ENCODE results near the gene LNPK. TPM values are rescaled to one million over a fixed set of nuclear protein-coding genes. Genes with fewer than 3 reads are reported as not detected.

Gene LNPK
- total RNA-seq, 1 donor from 2014 or later: 32.3 TPM

DNA sequence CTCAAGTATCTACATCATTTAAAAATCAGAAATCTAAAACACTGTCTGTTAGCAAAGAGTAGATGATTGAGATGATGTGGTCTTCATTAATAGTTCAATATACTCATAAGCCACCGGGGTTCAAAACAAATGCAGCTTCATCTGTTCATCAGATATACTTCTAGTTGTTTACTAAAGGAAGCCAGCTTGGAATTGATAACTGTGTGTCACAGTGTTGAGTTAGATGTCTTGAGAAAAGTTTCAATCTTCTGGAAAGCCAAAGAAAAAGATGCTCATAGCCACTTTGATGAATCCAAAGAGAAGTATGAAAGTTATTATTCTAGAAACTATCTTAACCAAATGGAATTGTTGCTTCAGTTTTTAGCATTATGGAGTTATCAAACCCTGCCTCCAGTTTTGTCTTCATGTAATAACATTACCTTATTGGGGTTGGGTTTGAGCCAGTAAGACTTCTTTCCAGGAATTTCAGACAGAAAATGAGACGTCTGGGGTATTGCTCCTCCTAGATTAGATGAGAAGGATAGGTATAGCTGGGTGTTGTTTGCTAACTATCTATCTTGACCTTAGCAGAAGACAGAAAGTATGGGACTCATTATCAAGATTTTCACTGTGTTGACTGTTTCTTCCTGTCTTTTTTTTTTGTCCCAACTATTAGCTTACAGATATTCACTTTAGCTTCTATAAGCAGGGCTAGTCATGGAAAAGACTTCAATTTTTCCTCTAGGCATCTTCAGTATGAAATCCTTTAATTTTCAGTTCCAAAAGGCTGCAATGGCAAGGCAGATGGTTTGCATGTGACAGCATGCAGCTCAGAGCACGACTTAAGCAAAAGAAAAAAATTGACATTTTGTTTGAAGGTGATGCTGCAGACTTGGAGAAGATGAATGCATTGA, 66.5 kb downstream of the LNPK start:
- TF ChIP-seq, protein P1, sequence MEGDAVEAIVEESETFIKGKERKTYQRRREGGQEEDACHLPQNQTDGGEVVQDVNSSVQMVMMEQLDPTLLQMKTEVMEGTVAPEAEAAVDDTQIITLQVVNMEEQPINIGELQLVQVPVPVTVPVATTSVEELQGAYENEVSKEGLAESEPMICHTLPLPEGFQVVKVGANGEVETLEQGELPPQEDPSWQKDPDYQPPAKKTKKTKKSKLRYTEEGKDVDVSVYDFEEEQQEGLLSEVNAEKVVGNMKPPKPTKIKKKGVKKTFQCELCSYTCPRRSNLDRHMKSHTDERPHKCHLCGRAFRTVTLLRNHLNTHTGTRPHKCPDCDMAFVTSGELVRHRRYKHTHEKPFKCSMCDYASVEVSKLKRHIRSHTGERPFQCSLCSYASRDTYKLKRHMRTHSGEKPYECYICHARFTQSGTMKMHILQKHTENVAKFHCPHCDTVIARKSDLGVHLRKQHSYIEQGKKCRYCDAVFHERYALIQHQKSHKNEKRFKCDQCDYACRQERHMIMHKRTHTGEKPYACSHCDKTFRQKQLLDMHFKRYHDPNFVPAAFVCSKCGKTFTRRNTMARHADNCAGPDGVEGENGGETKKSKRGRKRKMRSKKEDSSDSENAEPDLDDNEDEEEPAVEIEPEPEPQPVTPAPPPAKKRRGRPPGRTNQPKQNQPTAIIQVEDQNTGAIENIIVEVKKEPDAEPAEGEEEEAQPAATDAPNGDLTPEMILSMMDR (IDR thresholded peaks at IDR 0.05): no peak
- no peak for DNase-seq
- intact Hi-C loops (cut with DNase I): no loop called here
- no peak overlapping the region for H3K4me3 ChIP-seq
- peaks cover 33% of the 10 kb centered on the region for H3K36me3 ChIP-seq
- H3K27ac ChIP-seq: no peak overlapping the region
- ATAC-seq: no peak
- no peaks in the 10 kb centered on the region for H3K27me3 ChIP-seq (ENCODE audit: low read depth)
- H3K4me1 ChIP-seq: no peaks in the 10 kb centered on the region
- no peaks in the 10 kb centered on the region for H3K9me3 ChIP-seq

GRCh38 chr2:175932675-175933074, 69.4 kb downstream of the LNPK start:
- H3K27ac ChIP-seq: no peak overlapping the region
- H3K36me3 ChIP-seq: peaks cover 30% of the 10 kb centered on the region

DNA sequence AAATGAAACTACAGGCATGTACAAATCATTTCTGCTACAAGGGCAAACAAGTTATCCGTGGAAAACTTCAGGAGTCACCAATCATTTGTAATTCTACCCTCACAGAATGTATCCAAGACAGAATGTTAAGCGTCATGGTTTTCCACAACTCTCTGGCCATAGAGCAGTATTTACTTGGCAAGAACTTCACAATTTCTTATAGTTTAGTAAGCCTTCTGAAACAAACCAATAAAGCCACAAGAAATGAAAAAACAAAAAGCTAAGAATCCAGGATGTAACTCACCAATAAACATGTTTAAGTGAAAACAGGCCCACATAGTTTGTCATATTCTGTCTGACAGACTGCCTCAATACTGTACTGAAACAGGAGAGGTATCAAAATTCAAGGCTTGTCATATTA, 70.3 kb downstream of the LNPK start:
- no peak overlapping the region for H3K27ac ChIP-seq

More at GRCh38 chr2:175932675-175933074, 69.4 kb downstream of the LNPK start:
- H3K4me1 ChIP-seq: no peaks in the 10 kb centered on the region
- TF ChIP-seq, protein P1 (IDR thresholded peaks at IDR 0.05): no peak
- H3K4me3 ChIP-seq: no peak overlapping the region
- intact Hi-C loops (cut with DNase I): no loop called here
- ATAC-seq: no peak
- no peak for DNase-seq
- no peaks in the 10 kb centered on the region for H3K9me3 ChIP-seq
- H3K27me3 ChIP-seq (ENCODE audit: low read depth): no peaks in the 10 kb centered on the region

DNA sequence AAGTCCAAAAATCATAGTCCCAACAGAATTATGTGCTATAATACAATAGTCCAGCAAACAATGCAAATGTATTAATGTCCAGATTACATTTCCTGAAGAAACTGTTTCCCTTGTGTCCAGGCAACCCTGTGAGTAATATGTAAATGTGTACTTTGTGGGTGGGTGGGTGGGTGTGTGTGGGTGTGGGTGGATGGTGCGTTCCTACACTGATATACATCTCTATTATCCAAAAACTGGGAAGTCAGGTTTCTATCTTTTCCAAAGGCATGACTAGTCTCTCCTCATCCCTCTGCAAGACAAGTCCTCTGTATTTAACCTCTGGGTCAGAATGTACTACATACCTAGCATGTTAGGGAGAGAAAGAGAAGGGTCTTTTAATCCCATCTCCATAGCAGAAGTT, 71.6 kb downstream of the LNPK start:
- H3K4me3 ChIP-seq: no peak overlapping the region
- peaks cover 13% of the 10 kb centered on the region for H3K36me3 ChIP-seq
- TF ChIP-seq, protein P1 (IDR thresholded peaks at IDR 0.05): no peak
- H3K27me3 ChIP-seq (ENCODE audit: low read depth): no peaks in the 10 kb centered on the region
- no peak overlapping the region for H3K27ac ChIP-seq
- ATAC-seq: no peak
- H3K4me1 ChIP-seq: no peaks in the 10 kb centered on the region
- no peak for DNase-seq
- intact Hi-C loops (cut with DNase I): no loop called here
- H3K9me3 ChIP-seq: no peaks in the 10 kb centered on the region

More for the DNA sequence above, 70.3 kb downstream of the LNPK start:
- intact Hi-C loops (cut with DNase I): no loop called here
- H3K9me3 ChIP-seq: no peaks in the 10 kb centered on the region
- TF ChIP-seq, protein P1 (IDR thresholded peaks at IDR 0.05): no peak
- ATAC-seq (no peak), DNase-seq (no peak)
- no peak overlapping the region for H3K4me3 ChIP-seq
- no peaks in the 10 kb centered on the region for H3K4me1 ChIP-seq
- H3K27me3 ChIP-seq (ENCODE audit: low read depth): no peaks in the 10 kb centered on the region
- peaks cover 24% of the 10 kb centered on the region for H3K36me3 ChIP-seq

DNA sequence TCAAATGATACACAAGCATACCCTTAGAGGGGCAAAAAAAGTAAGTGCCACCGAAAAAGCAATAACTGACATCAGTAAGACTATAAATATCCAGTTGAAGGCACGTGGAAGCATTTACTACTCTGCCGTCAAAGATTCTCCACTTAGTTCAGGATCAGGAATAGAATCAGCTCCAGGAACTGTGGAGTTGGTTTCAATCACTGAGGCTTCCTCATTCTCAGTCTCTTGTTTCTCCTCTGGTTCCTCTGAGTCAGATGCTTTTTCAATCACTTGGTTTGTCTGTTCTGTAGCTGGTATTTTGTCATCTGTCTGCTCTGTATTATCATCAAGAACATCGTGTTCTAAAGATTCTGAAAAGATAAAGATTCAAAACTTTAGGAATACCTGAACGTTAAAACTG, 72.2 kb downstream of the LNPK start:
- Histone ChIP-seq H3K4me1 (no peaks in the 10 kb centered on the region), H3K36me3 (peaks cover 9% of the 10 kb centered on the region), H3K9me3 (no peaks in the 10 kb centered on the region), H3K27ac (no peak overlapping the region), H3K27me3 (ENCODE audit: low read depth) (no peaks in the 10 kb centered on the region), H3K4me3 (no peak overlapping the region)
- intact Hi-C loops (cut with DNase I): no loop called here
- no peak for ATAC-seq
- no peak for DNase-seq
- TF ChIP-seq, protein P1 (IDR thresholded peaks at IDR 0.05): no peak

All from lower lobe of right lung (tissue), 2 donors.